ENCODE results near the gene BCOR.

Gene BCOR

GRCh38 chrX:40116925-40117324 is 19.2 kb upstream of the BCOR start:
- in situ Hi-C loops (cut with MboI; ENCODE audit: low sequenced_read_pairs): no loop called here

GRCh38 chrX:40112996-40113395 is 15.2 kb upstream of the BCOR start:
- in situ Hi-C loops (cut with MboI; ENCODE audit: low sequenced_read_pairs): no loop called here

GRCh38 chrX:40111868-40112267 is 14.1 kb upstream of the BCOR start:
- in situ Hi-C loops (cut with MboI; ENCODE audit: low sequenced_read_pairs): no loop called here

DNA sequence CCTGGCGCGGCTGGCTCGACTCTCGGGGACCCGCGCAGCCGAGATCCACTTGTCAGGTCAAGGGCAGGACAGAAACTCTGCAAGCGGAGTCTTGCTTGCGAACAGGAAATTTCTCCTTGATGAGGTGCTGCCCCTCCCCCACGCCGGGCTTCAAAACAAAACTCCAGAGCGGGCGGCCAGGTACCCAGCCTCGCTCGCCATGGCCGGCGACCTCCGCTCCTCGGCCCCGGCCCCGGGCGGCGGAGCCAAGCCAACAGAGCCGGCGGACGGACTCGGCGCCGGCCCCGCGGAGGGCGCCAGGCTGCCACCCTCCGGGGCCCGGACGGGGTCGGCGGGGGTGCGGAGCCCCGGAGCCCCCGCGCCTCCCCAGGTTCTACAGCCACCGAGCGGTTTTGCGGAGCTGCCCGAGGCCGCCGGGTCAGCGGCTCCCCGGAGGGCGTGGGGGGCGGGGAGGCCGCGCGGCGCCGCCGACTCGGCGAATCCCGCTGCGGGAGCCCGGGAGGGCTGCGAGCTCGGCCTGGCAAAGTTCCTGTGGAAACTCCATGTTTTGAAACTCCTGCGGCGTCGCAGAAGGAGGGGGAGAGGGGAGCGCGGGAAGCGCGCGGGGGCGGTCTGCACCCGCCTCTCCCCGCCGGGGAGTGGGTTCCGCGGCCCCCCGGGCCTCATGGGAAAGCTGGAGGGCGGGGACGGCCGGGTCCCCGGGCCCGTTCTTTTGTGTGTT is 11.7 kb upstream of the BCOR start:
- in situ Hi-C loops (cut with MboI; ENCODE audit: low sequenced_read_pairs): no loop called here

- in situ Hi-C loops (cut with MboI; ENCODE audit: low sequenced_read_pairs): no loop called here
Measured at GRCh38 chrX:40108959-40109287, 11.2 kb upstream of the BCOR start.

GRCh38 chrX:40108162-40108958 is 10.6 kb upstream of the BCOR start:
- in situ Hi-C loops (cut with MboI; ENCODE audit: low sequenced_read_pairs): no loop called here

DNA sequence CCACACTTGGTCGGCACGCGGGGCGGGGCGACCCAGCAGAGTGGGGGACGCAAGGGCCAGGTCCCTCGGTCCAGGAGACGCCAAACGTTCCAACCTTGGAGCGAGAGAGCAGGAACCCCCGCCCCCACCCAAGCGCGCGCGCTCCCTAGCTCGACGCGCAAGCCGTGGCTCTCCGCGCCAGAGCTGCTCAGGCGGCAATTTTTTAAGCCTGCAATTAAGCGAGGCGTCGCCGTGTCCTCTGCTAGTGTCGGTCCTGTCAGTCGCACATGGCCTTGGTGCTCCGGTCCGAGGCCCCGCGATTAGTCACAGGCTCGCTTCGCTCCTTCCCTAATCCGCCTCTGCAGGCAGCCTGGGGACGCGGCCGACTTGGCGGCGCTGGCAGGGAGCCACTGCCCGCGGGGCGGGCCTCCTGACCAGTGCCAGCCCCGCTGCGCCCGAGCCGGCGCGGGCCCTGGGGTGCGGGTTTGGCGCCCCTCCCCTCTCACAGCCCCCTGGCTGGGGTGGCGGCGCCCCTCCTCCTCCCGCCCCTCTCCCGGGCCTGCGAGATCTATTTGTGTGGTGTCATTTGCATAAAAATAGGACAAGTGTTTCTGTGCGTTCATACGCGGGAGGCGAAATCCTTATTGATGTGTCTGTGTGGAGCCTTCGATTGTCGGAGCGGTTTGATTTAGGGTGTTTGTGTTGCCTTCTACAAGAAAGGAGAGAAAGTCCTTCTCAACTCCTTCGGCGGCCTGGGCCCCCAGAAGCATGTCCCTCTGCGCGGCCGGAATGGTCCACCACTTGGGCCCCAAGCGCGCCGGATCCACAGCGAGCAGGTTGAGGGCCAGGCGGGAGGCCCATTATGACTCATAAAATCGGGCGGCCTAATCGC is 9.8 kb upstream of the BCOR start:
- in situ Hi-C loops (cut with MboI; ENCODE audit: low sequenced_read_pairs): no loop called here

DNA sequence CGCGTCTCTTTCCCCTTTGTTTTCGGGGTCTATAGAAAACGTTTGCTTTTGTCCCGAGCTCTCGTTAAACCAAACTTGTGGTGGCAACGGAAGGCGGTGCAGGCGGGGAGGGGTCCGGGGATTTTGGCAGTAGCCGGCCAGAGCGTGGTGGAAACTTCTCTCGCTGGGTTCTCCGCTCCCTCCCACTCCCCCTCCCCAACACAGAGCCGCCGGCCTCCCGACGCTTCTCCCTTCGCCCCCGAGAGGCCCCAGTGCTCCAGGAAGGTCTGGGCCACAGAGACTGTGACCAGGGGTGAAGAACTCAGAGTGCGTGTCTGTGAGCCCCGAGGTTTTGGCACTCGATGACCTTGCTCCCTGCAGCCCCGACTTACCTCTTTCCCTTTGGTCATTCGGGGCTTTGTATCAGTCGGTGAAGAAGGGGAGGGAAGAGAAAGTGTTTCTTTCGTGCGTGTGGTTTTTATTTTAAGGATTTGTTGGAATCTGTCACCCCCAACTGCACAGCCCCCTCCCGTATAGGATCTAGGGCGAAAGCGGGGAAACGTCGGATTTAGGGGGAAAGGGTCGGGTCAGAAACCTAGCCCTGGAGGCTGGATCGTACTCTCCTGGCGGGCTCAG is 9.0 kb upstream of the BCOR start:
- in situ Hi-C loops (cut with MboI; ENCODE audit: low sequenced_read_pairs): no loop called here

GRCh38 chrX:40105835-40106675 is 8.3 kb upstream of the BCOR start:
- in situ Hi-C loops (cut with MboI; ENCODE audit: low sequenced_read_pairs): no loop called here

GRCh38 chrX:40104985-40105834 is 7.5 kb upstream of the BCOR start:
- in situ Hi-C loops (cut with MboI; ENCODE audit: low sequenced_read_pairs): no loop called here

DNA sequence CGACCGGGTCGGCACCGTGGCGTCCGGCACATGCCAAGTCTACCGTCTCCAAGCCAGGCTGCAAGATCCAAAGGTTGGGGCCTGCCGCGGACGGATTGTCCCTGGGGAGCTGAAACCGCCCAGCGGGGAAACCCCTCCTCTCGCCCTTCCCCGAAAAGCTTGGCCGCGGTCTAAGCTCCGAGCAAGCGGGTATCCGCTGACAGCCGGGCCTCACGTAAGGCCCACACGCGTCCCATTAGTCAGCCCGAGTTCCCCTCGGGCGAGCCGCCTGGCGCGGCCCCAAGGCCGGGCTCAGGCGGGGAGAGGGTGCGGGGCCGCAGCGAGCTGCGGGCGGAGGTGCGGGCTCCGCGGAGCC is 6.8 kb upstream of the BCOR start:
- in situ Hi-C loops (cut with MboI; ENCODE audit: low sequenced_read_pairs): no loop called here

DNA sequence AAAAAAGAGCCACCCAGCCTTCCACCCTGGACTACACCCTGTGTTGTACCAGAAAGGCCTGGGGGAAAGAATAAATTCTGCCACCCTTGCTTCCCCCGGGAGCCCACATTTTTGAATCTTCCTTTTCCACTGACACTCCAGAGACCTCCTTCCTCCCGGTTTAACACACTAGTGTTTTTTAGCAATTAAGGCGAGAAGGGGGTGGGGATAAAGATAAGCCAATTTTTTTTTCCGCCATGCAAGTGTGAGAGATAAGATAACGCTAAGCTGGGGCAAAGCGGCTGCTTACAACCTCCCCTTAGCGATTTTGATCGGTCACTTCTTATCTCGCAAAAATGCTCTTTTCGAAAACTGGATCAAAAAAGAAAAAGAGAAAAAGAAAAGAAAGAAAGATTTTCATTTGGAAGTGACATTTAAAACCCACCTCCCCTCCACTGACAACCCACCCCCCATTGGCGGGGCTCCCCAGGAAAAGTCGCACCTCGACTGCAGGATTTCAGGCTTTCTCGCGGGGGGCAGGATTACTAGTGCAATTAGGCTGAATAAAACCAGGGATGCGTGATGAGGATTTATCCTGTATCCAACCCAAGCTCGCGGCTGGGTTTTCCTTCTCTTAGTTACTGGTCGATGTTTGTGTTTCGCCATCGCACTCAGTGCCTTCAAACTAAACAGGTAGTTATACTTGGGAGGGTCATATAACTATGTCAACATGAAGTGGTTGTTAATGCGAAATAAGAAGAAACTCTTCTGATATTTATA is 6.0 kb upstream of the BCOR start:
- in situ Hi-C loops (cut with MboI; ENCODE audit: low sequenced_read_pairs): no loop called here

DNA sequence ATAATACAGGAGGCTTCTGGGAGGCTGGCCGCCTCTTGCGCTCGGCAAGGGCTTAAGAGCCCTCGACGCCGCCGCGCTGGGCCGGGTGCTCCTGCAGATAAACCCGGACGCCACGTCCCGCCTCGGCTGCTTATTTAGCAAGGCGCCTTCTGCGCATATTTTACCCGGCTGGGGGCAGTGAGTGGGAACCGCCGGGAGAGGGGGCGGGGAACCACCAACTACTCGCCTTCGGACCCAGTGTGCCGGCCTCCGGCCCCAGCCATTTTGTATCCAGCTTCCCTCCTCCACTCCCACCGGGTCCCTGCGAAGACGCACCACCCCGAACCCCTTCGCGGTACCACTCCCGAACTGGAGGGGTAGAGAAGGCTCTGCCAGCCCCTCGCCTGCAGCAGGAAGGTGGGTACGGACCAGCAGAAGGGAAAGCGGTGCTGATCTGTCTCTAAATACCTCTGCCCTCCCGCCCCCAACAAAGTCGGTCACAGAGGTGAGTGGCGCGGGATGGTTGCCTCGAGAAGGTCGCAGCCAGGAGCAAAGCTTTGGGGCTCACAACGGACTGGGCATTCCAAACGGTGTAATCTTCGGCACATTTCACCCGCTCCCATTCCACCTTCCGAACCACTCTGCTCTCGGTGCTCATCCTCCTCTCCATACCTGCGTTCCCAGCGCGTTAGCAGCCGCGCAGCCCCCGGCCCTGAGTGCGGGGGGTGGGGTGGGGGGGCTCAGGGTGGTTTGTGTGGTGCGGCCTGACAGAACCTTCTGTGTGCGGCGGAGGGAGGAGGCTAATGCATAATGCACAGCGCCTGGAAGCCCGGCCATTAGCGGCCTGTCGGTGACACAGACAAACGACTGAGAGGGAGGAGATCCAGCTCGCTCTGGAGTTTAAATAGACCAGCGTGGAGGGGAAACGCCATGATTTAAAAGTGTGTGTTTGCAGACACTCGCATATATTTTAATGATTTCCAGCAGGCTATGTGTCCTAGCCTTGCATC is 4.9 kb upstream of the BCOR start:
- in situ Hi-C loops (cut with MboI; ENCODE audit: low sequenced_read_pairs): no loop called here

GRCh38 chrX:40101430-40101802 is 3.7 kb upstream of the BCOR start:
- in situ Hi-C loops (cut with MboI; ENCODE audit: low sequenced_read_pairs): no loop called here

- in situ Hi-C loops (cut with MboI; ENCODE audit: low sequenced_read_pairs): no loop called here
Measured at GRCh38 chrX:40100537-40101429, 3.0 kb upstream of the BCOR start.

GRCh38 chrX:40100141-40100536 is 2.4 kb upstream of the BCOR start:
- in situ Hi-C loops (cut with MboI; ENCODE audit: low sequenced_read_pairs): no loop called here

Data from HL-60/S4 treated with phorbol 12-myristate 13-acetate at 8.2 ng/mL for 4 days and 3 days (cell line).